Gastrocnemius medialis (tissue), 4 donors: Measurements from ENCODE around the gene PAGE2.
"Not testable (repeated sequence)": the region's sequence is repeated elsewhere in the genome, so short reads cannot be mapped to it uniquely, and the experiment has no call there.

ENCODE experiments used
- POLR2A ChIP-seq, 2 donors: fragments of 450-650 bp; IDR thresholded peaks; one replicate each; pipeline ENCODE4 v1.6.1; 2017; ENCODE audit warnings: antibody characterized with exemption in 2 of 2, mild to moderate bottlenecking in 2 of 2, moderate library complexity in 2 of 2
- TF ChIP-seq, protein P1 (sequence below), 5 experiments: fragments of 450-650 bp in 3 of 5; fragments of 200-600 bp in 2 of 5; sonication (generic) in 2 of 5; IDR thresholded peaks in 4 of 5; conservative IDR thresholded peaks in 1 of 5; 1 replicate in 4 of 5; 2 replicates in 1 of 5; pipeline ENCODE4 v1.5.1; 2016 to 2019; ENCODE audit warnings: antibody characterized with exemption in 5 of 5, mild to moderate bottlenecking in 3 of 5, moderate library complexity in 3 of 5

DNA sequence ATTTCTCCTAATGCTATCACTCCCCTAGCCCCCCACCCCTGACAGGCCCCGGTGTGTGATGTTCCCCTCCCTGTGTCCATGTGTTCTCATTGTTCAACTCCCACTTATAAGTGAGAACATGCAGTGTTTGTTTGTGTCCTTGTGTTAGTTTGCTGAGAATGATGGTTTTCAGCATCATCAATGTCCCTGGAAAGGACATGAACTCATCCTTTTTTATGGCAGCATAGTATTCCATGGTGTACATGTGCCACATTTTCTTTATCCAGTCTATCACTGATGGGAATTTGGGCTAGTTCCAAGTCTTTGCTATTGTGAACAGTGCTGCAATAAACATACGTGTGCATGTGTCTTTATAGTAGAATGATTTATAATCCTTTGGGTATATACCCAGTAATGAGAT is 21.6 kb upstream of the PAGE2 start:
- TF ChIP-seq, protein P1, sequence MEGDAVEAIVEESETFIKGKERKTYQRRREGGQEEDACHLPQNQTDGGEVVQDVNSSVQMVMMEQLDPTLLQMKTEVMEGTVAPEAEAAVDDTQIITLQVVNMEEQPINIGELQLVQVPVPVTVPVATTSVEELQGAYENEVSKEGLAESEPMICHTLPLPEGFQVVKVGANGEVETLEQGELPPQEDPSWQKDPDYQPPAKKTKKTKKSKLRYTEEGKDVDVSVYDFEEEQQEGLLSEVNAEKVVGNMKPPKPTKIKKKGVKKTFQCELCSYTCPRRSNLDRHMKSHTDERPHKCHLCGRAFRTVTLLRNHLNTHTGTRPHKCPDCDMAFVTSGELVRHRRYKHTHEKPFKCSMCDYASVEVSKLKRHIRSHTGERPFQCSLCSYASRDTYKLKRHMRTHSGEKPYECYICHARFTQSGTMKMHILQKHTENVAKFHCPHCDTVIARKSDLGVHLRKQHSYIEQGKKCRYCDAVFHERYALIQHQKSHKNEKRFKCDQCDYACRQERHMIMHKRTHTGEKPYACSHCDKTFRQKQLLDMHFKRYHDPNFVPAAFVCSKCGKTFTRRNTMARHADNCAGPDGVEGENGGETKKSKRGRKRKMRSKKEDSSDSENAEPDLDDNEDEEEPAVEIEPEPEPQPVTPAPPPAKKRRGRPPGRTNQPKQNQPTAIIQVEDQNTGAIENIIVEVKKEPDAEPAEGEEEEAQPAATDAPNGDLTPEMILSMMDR (IDR thresholded peaks at IDR 0.05 in 4 of 5, conservative IDR thresholded peaks at IDR 0.05 in 1 of 5): not testable (repeated sequence)
- TF ChIP-seq POLR2A (IDR thresholded peaks at IDR 0.05): not testable (repeated sequence)
